Measurements from ENCODE around the gene RSPH6A.

GRCh38 chr19:45771311-45771933, 43.7 kb downstream of the RSPH6A start:
- TF ChIP-seq CTCF (IDR thresholded peaks at IDR 0.05), result no peak
- TF ChIP-seq POLR2A (IDR thresholded peaks at IDR 0.05), result no peak

Data from prostate gland (tissue), 2 donors.